IMR-90 (cell line): ENCODE results near the gene ZNF443. TPM values are rescaled to one million over a fixed set of nuclear protein-coding genes. Genes with fewer than 3 reads are reported as not detected.
"Not testable (repeated sequence)": the region's sequence is repeated elsewhere in the genome, so short reads cannot be mapped to it uniquely, and the experiment has no call there.

ENCODE experiments used
- ATAC-seq: fragments of 200-7000 bp; cut with Tn5 transposase; 2 replicates; pipeline ENCODE4 v1.9.1; 2020; ENCODE audit warnings: low read depth, mild to moderate bottlenecking, moderate library complexity
- BruUV-seq: library from RNA; stranded (reverse); fragments of 400-500 nt; replicated peaks from 2 replicates; lab custom pipeline; 2021; lab: Mats Ljungman, UMichigan
- CTCF ChIA-PET: fragments of 300-600 bp; formaldehyde crosslinking; extraction: SDS; loops from one replicate; lab custom pipeline; 2021; ENCODE audit warnings: antibody characterized with exemption; lab: Yijun Ruan, JAX
- POLR2A ChIA-PET: fragments of 300-600 bp; sonication (Branson Sonifier 250); formaldehyde crosslinking; loops from one replicate; lab custom pipeline; 2022; ENCODE audit warnings: antibody characterized with exemption; ENCODE audit not compliant: unreplicated experiment; lab: Charles Lee
- DNase-seq: peaks from one replicate; pipeline ENCODE4 v3.0.0; 2013
- H2AFZ ChIP-seq: replicated peaks from 2 replicates; pipeline ENCODE3; 2013; ENCODE audit warnings: low read length, mild to moderate bottlenecking; ENCODE audit not compliant: poor library complexity
- H2AK5ac ChIP-seq: 2 replicates; pipeline ENCODE4 v1.6.1; 2013; ENCODE audit warnings: low read depth, low read length, inconsistent platforms
- H2AK9ac ChIP-seq: replicated peaks from 2 replicates; pipeline ENCODE3; 2013; ENCODE audit warnings: mild to moderate bottlenecking, low read depth, low read length, moderate library complexity; ENCODE audit not compliant: poor library complexity
- H2BK120ac ChIP-seq: 2 replicates; pipeline ENCODE4 v1.6.1; 2013; ENCODE audit warnings: low read depth, low read length, inconsistent platforms
- H2BK15ac ChIP-seq: 3 replicates; pipeline ENCODE4 v1.6.1; 2013; ENCODE audit warnings: low read depth, low read length, inconsistent platforms
- H2BK20ac ChIP-seq: 2 replicates; pipeline ENCODE4 v1.6.1; 2013; ENCODE audit warnings: low read depth, mild to moderate bottlenecking, inconsistent platforms, low read length, moderate library complexity
- H2BK5ac ChIP-seq: 2 replicates; pipeline ENCODE4 v1.6.1; 2013; ENCODE audit warnings: mild to moderate bottlenecking, low read depth, low read length, inconsistent platforms; ENCODE audit not compliant: poor library complexity, severe bottlenecking
- H3K14ac ChIP-seq: replicated peaks from 2 replicates; pipeline ENCODE4 v1.6.1; 2013; ENCODE audit warnings: low read depth, low read length, inconsistent platforms
- H3K18ac ChIP-seq: 2 replicates; pipeline ENCODE4 v1.6.1; 2013; ENCODE audit warnings: low read depth, low read length, control low read depth
- H3K23ac ChIP-seq: 2 replicates; pipeline ENCODE4 v1.6.1; 2013; ENCODE audit warnings: low read depth, low read length, inconsistent platforms
- H3K27ac ChIP-seq: 2 replicates; pipeline ENCODE4 v1.5.1; 2013; ENCODE audit warnings: mild to moderate bottlenecking, control low read depth, low read length; ENCODE audit not compliant: insufficient read depth
- H3K27me3 ChIP-seq: 2 replicates; pipeline ENCODE4 v1.6.1; 2013; ENCODE audit warnings: low read length; ENCODE audit not compliant: control insufficient read depth, insufficient read depth
- H3K36me3 ChIP-seq: 2 replicates; pipeline ENCODE4 v1.6.1; 2013; ENCODE audit warnings: low read length, mixed read lengths; ENCODE audit not compliant: control insufficient read depth, insufficient read depth
- H3K4ac ChIP-seq: 2 replicates; pipeline ENCODE4 v1.6.1; 2013; ENCODE audit warnings: low read depth, low read length, inconsistent platforms
- H3K4me1 ChIP-seq: 2 replicates; pipeline ENCODE4 v1.6.1; 2013; ENCODE audit warnings: low read length, mixed read lengths; ENCODE audit not compliant: control insufficient read depth, insufficient read depth
- H3K4me2 ChIP-seq: 2 replicates; pipeline ENCODE4 v1.6.1; 2013; ENCODE audit warnings: low read depth, mild to moderate bottlenecking, control low read depth, low read length, moderate library complexity
- H3K4me3 ChIP-seq: 2 replicates; pipeline ENCODE4 v1.5.1; 2013; ENCODE audit warnings: low read depth, mild to moderate bottlenecking, control low read depth, low read length, moderate library complexity; ENCODE audit not compliant: insufficient read depth
- H3K56ac ChIP-seq: 2 replicates; pipeline ENCODE4 v1.6.1; 2013; ENCODE audit warnings: low read length, inconsistent platforms; ENCODE audit not compliant: insufficient read depth; ENCODE audit errors: extremely low read depth
- H3K79me1 ChIP-seq, 2 experiments: 2 replicates each; pipeline ENCODE4 v1.6.1; 2013; ENCODE audit warnings: low read length in 2 of 2, inconsistent platforms in 1 of 2, low read depth in 1 of 2
- H3K9ac ChIP-seq: 2 replicates; pipeline ENCODE4 v1.6.1; 2013; ENCODE audit warnings: low read depth, low read length, control low read depth
- H3K9me1 ChIP-seq: 2 replicates; pipeline ENCODE4 v1.6.1; 2013; ENCODE audit warnings: low read length, inconsistent platforms; ENCODE audit not compliant: insufficient read depth
- H3K9me3 ChIP-seq: 2 replicates; pipeline ENCODE4 v1.6.1; 2013; ENCODE audit warnings: low read length; ENCODE audit not compliant: control insufficient read depth, insufficient read depth
- H4K20me1 ChIP-seq: 2 replicates; pipeline ENCODE4 v1.6.1; 2013; ENCODE audit warnings: low read length, inconsistent platforms; ENCODE audit not compliant: insufficient read depth
- H4K5ac ChIP-seq: 2 replicates; pipeline ENCODE4 v1.6.1; 2013; ENCODE audit warnings: mild to moderate bottlenecking, low read depth, low read length, control low read depth
- H4K8ac ChIP-seq, 2 experiments: 2 replicates each; pipeline ENCODE4 v1.6.1; 2013; ENCODE audit warnings: low read depth in 2 of 2, low read length in 2 of 2, control low read depth in 1 of 2, inconsistent platforms in 1 of 2
- H4K91ac ChIP-seq: 2 replicates; pipeline ENCODE4 v1.6.1; 2013; ENCODE audit warnings: low read depth, low read length, inconsistent platforms; ENCODE audit not compliant: insufficient read depth
- WGBS, 2 experiments: methylation state at CpG; one replicate each; pipeline versions ENCODE4 v1.1.5 to v1.1.7; 2013; ENCODE audit warnings: missing lambda C conversion rate in 2 of 2; ENCODE audit not compliant: insufficient read length in 1 of 2; ENCODE audit errors: extremely low coverage in 2 of 2; 5-methylcytosine and 5-hydroxymethylcytosine counted together
- dilution Hi-C: fragments of 300-500 bp; cut with HindIII; formaldehyde crosslinking; loops from one replicate; pipeline ENCODE4 v1.14.3; 2018; ENCODE audit warnings: low sequenced_read_pairs; ENCODE audit not compliant: unreplicated experiment
- in situ Hi-C: fragments of 300-500 bp; cut with MboI; formaldehyde crosslinking; loops from 3 replicates; pipeline ENCODE4 v1.14.3; 2019; ENCODE audit warnings: low sequenced_read_pairs, inconsistent platforms, mixed read lengths
- intact Hi-C: fragments of 100-400 bp; cut with micrococcal nuclease; formaldehyde crosslinking; loops from 2 replicates; pipeline ENCODE4 v1.10.0; 2022
- polyA plus RNA-seq, 3 experiments: library from polyadenylated mRNA; depleted of rRNA; stranded (reverse); fragments of >200 nt; gene quantifications; 2 replicates each; pipeline ENCODE4 v1.2.3, GENCODE V29; 2012; ENCODE audit warnings: low replicate concordance in 1 of 3
- total RNA-seq: library from RNA; depleted of rRNA; stranded (reverse); fragments of >200 nt; gene quantifications from 2 replicates; pipeline ENCODE4 v1.2.3, GENCODE V29; 2012

ZNF443 gene
- total and polyA plus RNA-seq, 2 of the 4 experiments (the other 2 are of a cell fraction): 0.79 to 3.2 TPM

- ATAC-seq, H2BK5ac ChIP-seq, H3K9me3 ChIP-seq, H3K4me3 ChIP-seq, H3K18ac ChIP-seq, CTCF ChIA-PET, H3K79me1 ChIP-seq, H3K9me1 ChIP-seq, H4K91ac ChIP-seq, H3K9ac ChIP-seq, in situ Hi-C loops, H3K36me3 ChIP-seq, POLR2A ChIA-PET, H4K8ac ChIP-seq, H2AK9ac ChIP-seq, intact Hi-C loops, H3K27me3 ChIP-seq, H2BK20ac ChIP-seq, DNase-seq, H3K27ac ChIP-seq, H3K4me1 ChIP-seq, H3K23ac ChIP-seq, H2BK120ac ChIP-seq, H4K5ac ChIP-seq, H2AFZ ChIP-seq, H2AK5ac ChIP-seq, H3K14ac ChIP-seq, H4K20me1 ChIP-seq, dilution Hi-C loops, H3K4ac ChIP-seq, H2BK15ac ChIP-seq, BruUV-seq, H3K56ac ChIP-seq, H3K4me2 ChIP-seq: not testable (repeated sequence)
- 80% methylated on average over 1 of the region's 6 CpGs; no CpG with 5 or more reads in 1 of the 2 experiments for WGBS, 2 experiments
These were observed 10.0 kb downstream of the ZNF443 start for GRCh38 chr19:12430726-12431299.
